GM13977 (cell line): ENCODE measurements around the gene UBE2R2.

Experiments used
- DNase-seq: peaks from one replicate; pipeline ENCODE4 v3.0.0; 2012; ENCODE audit warnings: low spot score
- CTCF ChIP-seq: IDR thresholded peaks from 2 replicates; pipeline ENCODE4 v1.5.1; 2012; ENCODE audit warnings: mild to moderate bottlenecking, control low read depth; ENCODE audit not compliant: insufficient read depth; ENCODE audit errors: extremely low read depth, missing control alignments
- in situ Hi-C: fragments of 300-500 bp; cut with MboI; formaldehyde crosslinking; loops from one replicate; pipeline ENCODE4 v1.12.0; 2022; ENCODE audit warnings: low sequenced_read_pairs, low pct_unique_long_range_greater_than_20kb, mixed read lengths, inconsistent platforms; ENCODE audit not compliant: unreplicated experiment

Gene UBE2R2

GRCh38 chr9:33903157-33903780 is 86.3 kb downstream of the UBE2R2 start:
- DNase-seq: no peak
- no peak for TF ChIP-seq CTCF
- in situ Hi-C loops: no loop called here

- no peak for TF ChIP-seq CTCF
- in situ Hi-C loops: no loop called here
- no peak for DNase-seq
These were observed 88.2 kb downstream of the UBE2R2 start for GRCh38 chr9:33905137-33905536.

- in situ Hi-C loops: no loop called here
- no peak for DNase-seq
- TF ChIP-seq CTCF: no peak
These were observed 89.8 kb downstream of the UBE2R2 start for GRCh38 chr9:33906769-33907168.

- in situ Hi-C loops: no loop called here
- DNase-seq: no peak
- TF ChIP-seq CTCF: no peak
These were observed 90.4 kb downstream of the UBE2R2 start for GRCh38 chr9:33907347-33907746.

- in situ Hi-C loops: no loop called here
- DNase-seq: no peak
- no peak for TF ChIP-seq CTCF
These were observed 91.2 kb downstream of the UBE2R2 start for GRCh38 chr9:33908114-33908513.

- in situ Hi-C loops: no loop called here
- DNase-seq: no peak
- no peak for TF ChIP-seq CTCF
These were observed 91.8 kb downstream of the UBE2R2 start for GRCh38 chr9:33908749-33909148.
